SK-N-SH (cell line): ENCODE data around the gene LIMS2. TPM values are rescaled to one million over a fixed set of nuclear protein-coding genes. Genes with fewer than 3 reads are reported as not detected.

Experiments
- CTCF ChIA-PET: fragments of 300-600, 350-600 bp; formaldehyde crosslinking; extraction: SDS; loops from one replicate; lab custom pipeline; 2021; lab: Yijun Ruan, JAX
- POLR2A ChIA-PET: fragments of 350-600 bp; sonication (Branson Sonifier 250); formaldehyde crosslinking; extraction: SDS; loops from one replicate; lab custom pipeline; 2020; ENCODE audit warnings: antibody characterized with exemption, inconsistent platforms; lab: Yijun Ruan, JAX
- DNase-seq: peaks from one replicate; pipeline ENCODE4 v3.0.0; 2012
- H2AFZ ChIP-seq: fragments of 200-600 bp; sonication (generic); 2 replicates; pipeline ENCODE4 v1.8.1; 2016; ENCODE audit warnings: antibody characterized with exemption, mild to moderate bottlenecking, low read depth
- H3F3A ChIP-seq: fragments of 200-600 bp; sonication (generic); replicated peaks from 2 replicates; pipeline ENCODE3; 2016; ENCODE audit warnings: antibody characterized with exemption, mild to moderate bottlenecking; ENCODE audit not compliant: insufficient read depth
- H3K27ac ChIP-seq, 2 experiments: fragments of 200-500 bp in 1 of 2; fragments of 200-600 bp in 1 of 2; sonication (Bioruptor generic) in 1 of 2; sonication (generic), shearing (Covaris generic) in 1 of 2; 2 replicates each; pipeline versions ENCODE4 v1.5.1 to v1.6.1; 2014 to 2016; ENCODE audit warnings: low read depth in 2 of 2, inconsistent platforms in 1 of 2, low read length in 1 of 2, mild to moderate bottlenecking in 1 of 2, mixed read lengths in 1 of 2
- H3K27me3 ChIP-seq: fragments of 200-600 bp; sonication (generic), shearing (Covaris generic); 2 replicates; pipeline ENCODE4 v1.6.1; 2016; ENCODE audit warnings: mixed run types; ENCODE audit not compliant: insufficient read depth
- H3K36me3 ChIP-seq, 2 experiments: fragments of 200-500 bp in 1 of 2; fragments of 200-600 bp in 1 of 2; sonication (Bioruptor generic) in 1 of 2; sonication (generic) in 1 of 2; replicated peaks in 1 of 2; 2 replicates each; pipeline versions ENCODE3 to v1.5.1; 2014 to 2016; ENCODE audit warnings: low read length in 1 of 2, mild to moderate bottlenecking in 1 of 2; ENCODE audit not compliant: insufficient read depth in 2 of 2, control insufficient read depth in 1 of 2
- H3K4me1 ChIP-seq, 2 experiments: fragments of 200-500 bp in 1 of 2; fragments of 200-600 bp in 1 of 2; sonication (Bioruptor generic) in 1 of 2; sonication (generic), shearing (Covaris generic) in 1 of 2; 2 replicates each; pipeline versions ENCODE4 v1.5.1 to v1.6.1; 2014 to 2016; ENCODE audit warnings: low read depth in 1 of 2, low read length in 1 of 2, mixed run types in 1 of 2; ENCODE audit not compliant: insufficient read depth in 2 of 2, control insufficient read depth in 1 of 2
- H3K4me2 ChIP-seq: fragments of 200-600 bp; sonication (generic), shearing (Covaris generic); 2 replicates; pipeline ENCODE4 v1.6.1; 2017; ENCODE audit warnings: mixed run types
- H3K4me3 ChIP-seq, 2 experiments: fragments of 200-500 bp in 1 of 2; fragments of 200-600 bp in 1 of 2; sonication (Bioruptor generic) in 1 of 2; sonication (generic), shearing (Covaris generic) in 1 of 2; 2 replicates each; pipeline versions ENCODE4 v1.5.1 to v1.8.1; 2014 to 2016; ENCODE audit warnings: low read depth in 2 of 2, inconsistent platforms in 1 of 2, low read length in 1 of 2, mild to moderate bottlenecking in 1 of 2, mixed read lengths in 1 of 2, moderate library complexity in 1 of 2
- H3K79me2 ChIP-seq: fragments of 200-600 bp; sonication (generic); 2 replicates; pipeline ENCODE4 v1.8.1; 2017; ENCODE audit warnings: mild to moderate bottlenecking; ENCODE audit not compliant: insufficient read depth
- H3K9ac ChIP-seq: fragments of 200-600 bp; sonication (generic); 2 replicates; pipeline ENCODE4 v1.6.1; 2017; ENCODE audit warnings: mixed run types
- H3K9me2 ChIP-seq: fragments of 200-600 bp; sonication (generic); 2 replicates; pipeline ENCODE4 v1.6.1; 2017; ENCODE audit warnings: mixed run types
- H3K9me3 ChIP-seq: fragments of 200-600 bp; sonication (generic); 2 replicates; pipeline ENCODE4 v1.6.1; 2017; ENCODE audit warnings: mixed run types, mild to moderate bottlenecking, moderate library complexity
- H4K20me1 ChIP-seq: fragments of 200-600 bp; sonication (generic); 2 replicates; pipeline ENCODE4 v1.6.1; 2017; ENCODE audit warnings: mild to moderate bottlenecking, mixed run types; ENCODE audit not compliant: insufficient read depth
- FOSL2 ChIP-seq: IDR thresholded peaks from 2 replicates; pipeline ENCODE4 v1.4.0; 2012; ENCODE audit warnings: low read depth, mild to moderate bottlenecking, moderate library complexity, borderline replicate concordance
- FOXJ3 ChIP-seq: sonication (generic); formaldehyde crosslinking; IDR thresholded peaks from 2 replicates; pipeline ENCODE4 v1.5.1; 2020; ENCODE audit warnings: mild to moderate bottlenecking, missing genetic modification reagents
- POLR2AphosphoS5 ChIP-seq: IDR thresholded peaks from 2 replicates; pipeline ENCODE4 v1.6.1; 2012; ENCODE audit warnings: low read depth, low read length
- RXRA ChIP-seq: IDR thresholded peaks from 2 replicates; pipeline ENCODE4 v1.4.0; 2012; ENCODE audit warnings: low read depth, mild to moderate bottlenecking, borderline replicate concordance
- YY1 ChIP-seq: IDR thresholded peaks from 2 replicates; pipeline ENCODE4 v1.4.0; 2012; ENCODE audit warnings: low read depth, mild to moderate bottlenecking
- WGBS: methylation state at CpG from one replicate; pipeline ENCODE4 v1.1.6; 2017; ENCODE audit warnings: low lambda C conversion rate; 5-methylcytosine and 5-hydroxymethylcytosine counted together
- polyA plus RNA-seq, 3 experiments: library from polyadenylated mRNA; depleted of rRNA; stranded (reverse); fragments of >200 nt; gene quantifications; 2 replicates each; pipeline ENCODE4 v1.2.3, GENCODE V29; 2012
- TF ChIP-seq, protein P1 (sequence below): IDR thresholded peaks from 2 replicates; pipeline ENCODE4 v1.4.0; 2012; ENCODE audit warnings: low read depth, borderline replicate concordance
- TF ChIP-seq, protein P2 (sequence below): IDR thresholded peaks from 2 replicates; pipeline ENCODE4; 2012
- TF ChIP-seq, protein P3 (sequence below): fragments of 150-350 bp; IDR thresholded peaks from 2 replicates; pipeline ENCODE4 v1.6.1; 2017; ENCODE audit warnings: antibody characterized with exemption, low read length, low read depth, borderline replicate concordance

Gene LIMS2
- polyA plus RNA-seq, 1 of the 3 experiments (the other 2 are of a cell fraction): 2.7 TPM

DNA sequence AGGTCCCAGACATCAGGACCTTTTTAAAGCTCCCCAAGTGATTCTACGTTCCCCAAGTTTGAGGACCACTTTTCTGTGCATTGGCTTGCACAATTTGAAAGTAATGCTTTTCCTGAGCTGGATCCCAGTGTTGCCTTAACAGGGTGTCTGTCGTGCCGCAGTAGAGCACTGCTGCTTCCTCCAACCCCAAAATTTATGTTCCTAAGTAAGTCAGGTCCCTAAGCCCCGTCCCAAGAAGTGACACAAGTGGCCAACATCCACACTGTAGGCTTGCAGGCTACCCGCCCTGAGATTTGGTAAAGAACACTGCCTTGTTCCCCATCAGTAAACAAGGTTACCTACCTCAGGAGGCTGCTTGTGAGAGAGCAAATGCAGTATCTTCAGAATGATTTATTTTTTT, 28.0 kb upstream of the LIMS2 start:
- DNase-seq: no peak
- no peaks in the 10 kb centered on the region for H4K20me1 ChIP-seq
- no peak overlapping the region for H2AFZ ChIP-seq
- ChIA-PET POLR2A (no interaction called here), CTCF (interaction anchor here (1.2 to 4.8 kb wide), 4 partner anchors 9 to 112 kb away, joined by 4 to 19 read pairs (median 4); no protein-coding TSS in a partner anchor)
- H3F3A ChIP-seq: peaks cover 29% of the 10 kb centered on the region
- H3K27ac ChIP-seq: no peak overlapping the region
- H3K36me3 ChIP-seq: peaks cover 35 to 44% of the 10 kb centered on the region in 2 experiments
- H3K4me2 ChIP-seq: peak overlapping the region; percentile 97
- 0 out of 2 replicates have a peak, but pooled peaks have one; percentile 22 for TF ChIP-seq POLR2AphosphoS5
- TF ChIP-seq RXRA: no peak
- TF ChIP-seq, all 33 proteins: peak for 1
- H3K9ac ChIP-seq: no peak overlapping the region
- H3K27me3 ChIP-seq: no peaks in the 10 kb centered on the region
- H3K9me3 ChIP-seq: no peaks in the 10 kb centered on the region
- peaks cover 30% of the 10 kb centered on the region for H3K79me2 ChIP-seq
- 94% methylated on average over 5 of the region's 5 CpGs for WGBS
- H3K9me2 ChIP-seq: no peaks in the 10 kb centered on the region
- H3K4me1 ChIP-seq: peaks cover 6 to 23% of the 10 kb centered on the region in 2 experiments; a peak in 3 of 4 replicates
- H3K4me3 ChIP-seq: no peak overlapping the region

DNA sequence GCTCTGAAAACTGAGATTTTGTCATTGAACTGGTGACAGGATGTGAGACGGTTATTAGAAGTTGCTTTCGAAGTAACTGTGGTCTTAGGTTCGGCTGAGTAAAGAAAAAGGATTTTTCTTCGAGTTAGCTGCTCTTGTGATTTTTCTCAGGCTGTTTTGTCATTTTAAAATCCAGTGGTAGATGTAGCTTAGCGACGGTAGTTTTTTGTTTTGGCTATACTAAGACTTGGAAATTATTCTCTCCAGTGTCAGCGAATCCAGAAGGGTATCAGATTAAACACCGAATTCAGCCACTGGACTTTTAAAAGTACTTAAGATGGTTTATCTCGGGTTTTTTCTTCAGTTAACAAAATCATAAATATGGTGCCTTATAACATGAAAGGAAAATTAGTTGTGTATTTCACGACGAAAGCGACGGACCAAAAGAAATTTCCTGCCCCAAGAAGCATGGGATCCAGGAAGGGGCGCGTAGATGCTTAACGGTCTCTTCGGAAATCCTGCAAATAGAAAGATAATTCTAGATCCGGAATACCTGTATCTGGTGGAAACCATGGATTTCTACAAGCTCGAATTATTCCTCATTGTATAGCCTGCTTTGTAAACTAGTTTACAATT, 27.2 kb upstream of the LIMS2 start:
- ChIA-PET POLR2A (interaction anchor here (0.5 to 1.3 kb wide), 6 partner anchors 8 to 318 kb away, joined by 3 to 5 read pairs (median 3); no protein-coding TSS in a partner anchor), CTCF (interaction anchor here (0.8 to 4.8 kb wide), 5 partner anchors 13 to 505 kb away, joined by 3 to 19 read pairs (median 3); no protein-coding TSS in a partner anchor)
- peak overlapping the region; percentile 64 to 95 for H3K27ac ChIP-seq
- H3K27me3 ChIP-seq: no peaks in the 10 kb centered on the region
- no peak for TF ChIP-seq YY1
- no peak for TF ChIP-seq FOSL2
- no peak for TF ChIP-seq FOXJ3 (CRISPR knock-in tag)
- TF ChIP-seq, protein P1, sequence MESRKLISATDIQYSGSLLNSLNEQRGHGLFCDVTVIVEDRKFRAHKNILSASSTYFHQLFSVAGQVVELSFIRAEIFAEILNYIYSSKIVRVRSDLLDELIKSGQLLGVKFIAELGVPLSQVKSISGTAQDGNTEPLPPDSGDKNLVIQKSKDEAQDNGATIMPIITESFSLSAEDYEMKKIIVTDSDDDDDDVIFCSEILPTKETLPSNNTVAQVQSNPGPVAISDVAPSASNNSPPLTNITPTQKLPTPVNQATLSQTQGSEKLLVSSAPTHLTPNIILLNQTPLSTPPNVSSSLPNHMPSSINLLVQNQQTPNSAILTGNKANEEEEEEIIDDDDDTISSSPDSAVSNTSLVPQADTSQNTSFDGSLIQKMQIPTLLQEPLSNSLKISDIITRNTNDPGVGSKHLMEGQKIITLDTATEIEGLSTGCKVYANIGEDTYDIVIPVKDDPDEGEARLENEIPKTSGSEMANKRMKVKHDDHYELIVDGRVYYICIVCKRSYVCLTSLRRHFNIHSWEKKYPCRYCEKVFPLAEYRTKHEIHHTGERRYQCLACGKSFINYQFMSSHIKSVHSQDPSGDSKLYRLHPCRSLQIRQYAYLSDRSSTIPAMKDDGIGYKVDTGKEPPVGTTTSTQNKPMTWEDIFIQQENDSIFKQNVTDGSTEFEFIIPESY: no peak
- TF ChIP-seq, protein P2, sequence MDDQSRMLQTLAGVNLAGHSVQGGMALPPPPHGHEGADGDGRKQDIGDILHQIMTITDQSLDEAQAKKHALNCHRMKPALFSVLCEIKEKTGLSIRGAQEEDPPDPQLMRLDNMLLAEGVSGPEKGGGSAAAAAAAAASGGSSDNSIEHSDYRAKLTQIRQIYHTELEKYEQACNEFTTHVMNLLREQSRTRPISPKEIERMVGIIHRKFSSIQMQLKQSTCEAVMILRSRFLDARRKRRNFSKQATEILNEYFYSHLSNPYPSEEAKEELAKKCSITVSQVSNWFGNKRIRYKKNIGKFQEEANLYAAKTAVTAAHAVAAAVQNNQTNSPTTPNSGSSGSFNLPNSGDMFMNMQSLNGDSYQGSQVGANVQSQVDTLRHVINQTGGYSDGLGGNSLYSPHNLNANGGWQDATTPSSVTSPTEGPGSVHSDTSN: no peak
- TF ChIP-seq, protein P3, sequence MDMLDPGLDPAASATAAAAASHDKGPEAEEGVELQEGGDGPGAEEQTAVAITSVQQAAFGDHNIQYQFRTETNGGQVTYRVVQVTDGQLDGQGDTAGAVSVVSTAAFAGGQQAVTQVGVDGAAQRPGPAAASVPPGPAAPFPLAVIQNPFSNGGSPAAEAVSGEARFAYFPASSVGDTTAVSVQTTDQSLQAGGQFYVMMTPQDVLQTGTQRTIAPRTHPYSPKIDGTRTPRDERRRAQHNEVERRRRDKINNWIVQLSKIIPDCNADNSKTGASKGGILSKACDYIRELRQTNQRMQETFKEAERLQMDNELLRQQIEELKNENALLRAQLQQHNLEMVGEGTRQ: no peak
- H3K9me3 ChIP-seq: no peaks in the 10 kb centered on the region
- H4K20me1 ChIP-seq: no peaks in the 10 kb centered on the region
- H3K79me2 ChIP-seq: peaks cover 30% of the 10 kb centered on the region
- peaks cover 6 to 23% of the 10 kb centered on the region in 2 experiments; a peak in 3 of 4 replicates for H3K4me1 ChIP-seq
- no peak for DNase-seq
- H3K9me2 ChIP-seq: no peaks in the 10 kb centered on the region
- peaks cover 26% of the 10 kb centered on the region for H3F3A ChIP-seq
- H3K4me2 ChIP-seq: peak overlapping the region; percentile 97
- peaks cover 31 to 44% of the 10 kb centered on the region in 2 experiments for H3K36me3 ChIP-seq
- peak overlapping the region; percentile 57; the same call in 1 of the 2 replicates for H2AFZ ChIP-seq
- peak overlapping the region; percentile 60 to 81 for H3K4me3 ChIP-seq
- 69% methylated on average over 19 of the region's 19 CpGs for WGBS
- H3K9ac ChIP-seq: peak overlapping the region; percentile 75; the same call in 1 of the 2 replicates
